Glutamatergic neuron (in vitro differentiated cells): Measurements from ENCODE around the gene MAP3K21. TPM values are rescaled to one million over a fixed set of nuclear protein-coding genes. Genes with fewer than 3 reads are reported as not detected.

ENCODE experiments used
- DNase-seq: peaks from one replicate; pipeline ENCODE4 v3.0.0; 2022
- H3K27ac Mint-ChIP-seq: one replicate; pipeline ENCODE4 v1.8.0; 2020; ENCODE audit warnings: mild to moderate bottlenecking, mixed read lengths, inconsistent platforms; ENCODE audit not compliant: unreplicated experiment
- H3K27me3 Mint-ChIP-seq: one replicate; pipeline ENCODE4 v1.8.0; 2020; ENCODE audit warnings: mild to moderate bottlenecking, moderate library complexity, mixed read lengths, inconsistent platforms; ENCODE audit not compliant: unreplicated experiment
- H3K36me3 Mint-ChIP-seq: one replicate; pipeline ENCODE4 v1.8.0; 2020; ENCODE audit warnings: mild to moderate bottlenecking, mixed read lengths, inconsistent platforms; ENCODE audit not compliant: unreplicated experiment
- H3K4me1 Mint-ChIP-seq: one replicate; pipeline ENCODE4 v1.8.0; 2020; ENCODE audit warnings: mild to moderate bottlenecking, low read depth, mixed read lengths, inconsistent platforms; ENCODE audit not compliant: unreplicated experiment
- H3K4me3 Mint-ChIP-seq: one replicate; pipeline ENCODE4 v1.8.0; 2020; ENCODE audit warnings: mild to moderate bottlenecking, mixed read lengths, inconsistent platforms; ENCODE audit not compliant: unreplicated experiment
- H3K9me3 Mint-ChIP-seq: one replicate; pipeline ENCODE4 v1.8.0; 2020; ENCODE audit warnings: mild to moderate bottlenecking, moderate library complexity, mixed read lengths, inconsistent platforms; ENCODE audit not compliant: unreplicated experiment
- total RNA-seq: library from RNA; stranded (reverse); fragmentation: NEBNext Ultra II Directional; extraction: Animal tissue kit (Norgen Biotek cat#: 25700); gene quantifications from one replicate; pipeline ENCODE4 v1.2.1, GENCODE V29; 2021; ENCODE audit not compliant: unreplicated experiment
- TF ChIP-seq, protein P1 (sequence below): fragments of 200-600 bp; sonication (generic); IDR thresholded peaks from one replicate; pipeline ENCODE4 v1.5.0; 2021; ENCODE audit not compliant: partially characterized antibody, unreplicated experiment

Gene MAP3K21
- total RNA-seq, 1 donor from 2014 or later, result 0.25 TPM

GRCh38 chr1:233395863-233396646, 68.5 kb downstream of the MAP3K21 start:
- no peak overlapping the region for H3K27ac Mint-ChIP-seq
- peaks cover 6% of the 10 kb centered on the region for H3K9me3 Mint-ChIP-seq
- H3K36me3 Mint-ChIP-seq, result no peaks in the 10 kb centered on the region
- TF ChIP-seq, protein P1, sequence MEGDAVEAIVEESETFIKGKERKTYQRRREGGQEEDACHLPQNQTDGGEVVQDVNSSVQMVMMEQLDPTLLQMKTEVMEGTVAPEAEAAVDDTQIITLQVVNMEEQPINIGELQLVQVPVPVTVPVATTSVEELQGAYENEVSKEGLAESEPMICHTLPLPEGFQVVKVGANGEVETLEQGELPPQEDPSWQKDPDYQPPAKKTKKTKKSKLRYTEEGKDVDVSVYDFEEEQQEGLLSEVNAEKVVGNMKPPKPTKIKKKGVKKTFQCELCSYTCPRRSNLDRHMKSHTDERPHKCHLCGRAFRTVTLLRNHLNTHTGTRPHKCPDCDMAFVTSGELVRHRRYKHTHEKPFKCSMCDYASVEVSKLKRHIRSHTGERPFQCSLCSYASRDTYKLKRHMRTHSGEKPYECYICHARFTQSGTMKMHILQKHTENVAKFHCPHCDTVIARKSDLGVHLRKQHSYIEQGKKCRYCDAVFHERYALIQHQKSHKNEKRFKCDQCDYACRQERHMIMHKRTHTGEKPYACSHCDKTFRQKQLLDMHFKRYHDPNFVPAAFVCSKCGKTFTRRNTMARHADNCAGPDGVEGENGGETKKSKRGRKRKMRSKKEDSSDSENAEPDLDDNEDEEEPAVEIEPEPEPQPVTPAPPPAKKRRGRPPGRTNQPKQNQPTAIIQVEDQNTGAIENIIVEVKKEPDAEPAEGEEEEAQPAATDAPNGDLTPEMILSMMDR, result no peak
- no peak for DNase-seq
- H3K27me3 Mint-ChIP-seq, result peaks cover 2% of the 10 kb centered on the region
- H3K4me3 Mint-ChIP-seq, result no peak overlapping the region
- peaks cover 5% of the 10 kb centered on the region for H3K4me1 Mint-ChIP-seq

DNA sequence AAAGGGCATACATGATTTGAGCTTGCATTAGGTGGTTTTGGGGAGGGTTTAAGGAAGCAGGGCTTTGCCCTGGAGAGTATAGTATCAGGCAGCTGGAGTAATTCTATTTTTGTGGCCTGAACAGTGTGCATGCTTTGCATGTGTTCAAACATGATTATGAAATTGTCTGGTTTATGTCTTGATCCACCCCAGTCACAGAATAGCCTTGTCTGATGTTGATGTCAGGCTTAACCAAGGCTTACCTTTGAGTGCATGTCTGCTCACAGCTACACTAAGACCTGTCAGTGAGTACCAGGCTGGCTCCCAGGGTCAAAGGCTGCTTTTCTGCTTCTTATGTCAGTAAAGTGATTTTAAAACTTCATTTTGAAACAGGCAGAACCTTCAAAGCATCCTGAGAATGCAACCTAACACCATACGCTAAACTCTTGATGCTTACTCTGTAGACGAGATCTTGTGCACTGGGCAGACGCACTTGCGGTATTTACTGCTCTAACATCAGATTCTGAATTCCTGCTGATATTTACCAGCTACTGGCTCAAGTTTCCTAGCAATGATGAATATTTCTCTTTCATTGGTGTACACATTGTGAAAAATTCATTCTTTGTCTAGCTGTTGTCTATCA, 78.9 kb downstream of the MAP3K21 start:
- Mint-ChIP-seq H3K27ac (no peak overlapping the region), H3K4me3 (no peak overlapping the region), H3K36me3 (peaks cover 16% of the 10 kb centered on the region), H3K27me3 (no peaks in the 10 kb centered on the region), H3K9me3 (peaks cover 2% of the 10 kb centered on the region), H3K4me1 (no peaks in the 10 kb centered on the region)
- TF ChIP-seq, protein P1, result no peak
- no peak for DNase-seq

- H3K36me3 Mint-ChIP-seq, result peaks cover 16% of the 10 kb centered on the region
- no peaks in the 10 kb centered on the region for H3K27me3 Mint-ChIP-seq
- peaks cover 2% of the 10 kb centered on the region for H3K9me3 Mint-ChIP-seq
- no peak overlapping the region for H3K27ac Mint-ChIP-seq
- no peak overlapping the region for H3K4me3 Mint-ChIP-seq
- no peak for DNase-seq
- TF ChIP-seq, protein P1, result no peak
- no peaks in the 10 kb centered on the region for H3K4me1 Mint-ChIP-seq
These were observed 79.6 kb downstream of the MAP3K21 start for GRCh38 chr1:233406994-233407631.

GRCh38 chr1:233409540-233409939, 82.0 kb downstream of the MAP3K21 start:
- H3K4me3 Mint-ChIP-seq, result no peak overlapping the region
- TF ChIP-seq, protein P1, result no peak
- peaks cover 1% of the 10 kb centered on the region for H3K27me3 Mint-ChIP-seq
- no peak for DNase-seq
- peaks cover 4% of the 10 kb centered on the region for H3K9me3 Mint-ChIP-seq
- H3K36me3 Mint-ChIP-seq, result peaks cover 21% of the 10 kb centered on the region
- no peak overlapping the region for H3K27ac Mint-ChIP-seq
- H3K4me1 Mint-ChIP-seq, result no peaks in the 10 kb centered on the region
